Subcutaneous adipose tissue (tissue), 4 donors: ENCODE results near the gene FRMD1. TPM values are rescaled to one million over a fixed set of nuclear protein-coding genes. Genes with fewer than 3 reads are reported as not detected.

Source experiments
- total RNA-seq, 4 donors: library from RNA; depleted of rRNA; stranded (reverse); fragments of >200 nt; gene quantifications; one replicate each; pipeline ENCODE4 v1.1.0, GENCODE V29; 2016
- TF ChIP-seq, protein P1 (sequence below): fragments of 450-650 bp; IDR thresholded peaks from one replicate; pipeline ENCODE4 v1.5.1; 2016; ENCODE audit warnings: low read depth, mild to moderate bottlenecking, control low read depth, antibody characterized with exemption, moderate library complexity

Gene FRMD1
- total RNA-seq, 4 donors from 2014 or later, result 1.4 to 5.5 (median 3.7) TPM

DNA sequence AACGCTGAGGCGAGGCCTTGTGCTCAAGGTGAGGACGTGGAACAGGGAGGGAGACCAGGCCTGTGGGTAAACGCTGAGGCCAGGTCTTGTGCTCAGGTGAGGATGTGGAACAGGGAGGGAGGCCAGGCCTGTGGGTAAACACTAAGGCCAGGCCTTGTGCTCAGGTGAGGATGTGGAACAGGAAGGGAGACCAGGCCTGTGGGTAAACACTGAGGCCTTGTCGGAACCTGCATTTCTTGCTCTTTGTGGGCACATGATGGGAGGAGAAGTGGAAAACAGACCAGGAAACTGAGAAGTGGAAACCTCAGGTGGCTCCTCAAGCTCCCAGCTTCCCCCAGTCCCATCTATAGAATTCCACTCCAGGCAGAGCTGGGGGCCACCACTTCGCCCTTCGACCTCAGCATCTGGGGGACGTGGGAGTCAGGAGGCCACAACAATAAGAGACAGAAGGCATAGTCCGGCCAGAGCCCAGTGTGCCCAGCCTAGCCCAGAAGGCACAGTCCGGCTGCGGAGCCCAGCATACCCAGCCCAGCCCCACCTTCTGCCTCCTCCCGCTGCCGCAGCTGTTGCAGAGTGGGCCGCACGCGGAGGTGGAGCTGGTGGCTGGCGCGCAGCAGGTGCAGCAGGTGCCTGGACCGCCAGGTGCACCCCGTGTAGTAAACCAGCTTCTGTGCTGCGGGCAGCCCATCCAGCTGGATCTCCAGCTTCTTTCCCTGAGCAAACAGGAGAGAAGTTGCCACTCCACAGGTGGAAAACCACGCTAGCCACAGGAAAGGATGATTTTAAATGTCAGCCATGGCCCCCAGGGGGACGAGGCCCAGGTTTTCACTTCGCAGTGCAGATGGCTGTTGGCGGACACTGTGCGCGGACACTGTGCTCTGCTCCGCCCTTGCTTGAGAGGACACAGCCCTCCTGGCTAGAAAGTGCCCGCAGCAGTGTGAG lies 17.5 kb downstream of the FRMD1 start:
- TF ChIP-seq, protein P1, sequence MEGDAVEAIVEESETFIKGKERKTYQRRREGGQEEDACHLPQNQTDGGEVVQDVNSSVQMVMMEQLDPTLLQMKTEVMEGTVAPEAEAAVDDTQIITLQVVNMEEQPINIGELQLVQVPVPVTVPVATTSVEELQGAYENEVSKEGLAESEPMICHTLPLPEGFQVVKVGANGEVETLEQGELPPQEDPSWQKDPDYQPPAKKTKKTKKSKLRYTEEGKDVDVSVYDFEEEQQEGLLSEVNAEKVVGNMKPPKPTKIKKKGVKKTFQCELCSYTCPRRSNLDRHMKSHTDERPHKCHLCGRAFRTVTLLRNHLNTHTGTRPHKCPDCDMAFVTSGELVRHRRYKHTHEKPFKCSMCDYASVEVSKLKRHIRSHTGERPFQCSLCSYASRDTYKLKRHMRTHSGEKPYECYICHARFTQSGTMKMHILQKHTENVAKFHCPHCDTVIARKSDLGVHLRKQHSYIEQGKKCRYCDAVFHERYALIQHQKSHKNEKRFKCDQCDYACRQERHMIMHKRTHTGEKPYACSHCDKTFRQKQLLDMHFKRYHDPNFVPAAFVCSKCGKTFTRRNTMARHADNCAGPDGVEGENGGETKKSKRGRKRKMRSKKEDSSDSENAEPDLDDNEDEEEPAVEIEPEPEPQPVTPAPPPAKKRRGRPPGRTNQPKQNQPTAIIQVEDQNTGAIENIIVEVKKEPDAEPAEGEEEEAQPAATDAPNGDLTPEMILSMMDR, result no peak

DNA sequence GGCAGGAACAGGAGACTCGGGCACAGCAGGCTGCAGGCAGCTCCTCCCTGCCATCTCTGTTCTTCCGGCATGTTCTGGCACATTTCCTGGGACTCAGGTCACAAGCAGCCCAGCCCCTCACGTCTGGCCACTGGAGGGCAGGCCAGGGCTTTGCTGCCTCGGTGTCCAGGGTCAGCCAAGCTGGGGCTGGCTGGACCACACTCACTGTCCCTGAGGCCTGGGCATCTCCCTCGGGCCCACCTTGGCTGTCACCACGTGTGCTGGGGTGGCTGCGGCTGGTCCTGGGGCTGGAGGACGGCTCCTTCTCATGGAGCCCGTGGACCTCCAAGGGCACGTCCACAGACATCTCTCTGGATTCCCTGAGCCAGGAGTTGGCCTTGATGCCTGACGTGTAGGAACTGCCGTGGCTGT lies 18.5 kb downstream of the FRMD1 start:
- TF ChIP-seq, protein P1, result no peak

DNA sequence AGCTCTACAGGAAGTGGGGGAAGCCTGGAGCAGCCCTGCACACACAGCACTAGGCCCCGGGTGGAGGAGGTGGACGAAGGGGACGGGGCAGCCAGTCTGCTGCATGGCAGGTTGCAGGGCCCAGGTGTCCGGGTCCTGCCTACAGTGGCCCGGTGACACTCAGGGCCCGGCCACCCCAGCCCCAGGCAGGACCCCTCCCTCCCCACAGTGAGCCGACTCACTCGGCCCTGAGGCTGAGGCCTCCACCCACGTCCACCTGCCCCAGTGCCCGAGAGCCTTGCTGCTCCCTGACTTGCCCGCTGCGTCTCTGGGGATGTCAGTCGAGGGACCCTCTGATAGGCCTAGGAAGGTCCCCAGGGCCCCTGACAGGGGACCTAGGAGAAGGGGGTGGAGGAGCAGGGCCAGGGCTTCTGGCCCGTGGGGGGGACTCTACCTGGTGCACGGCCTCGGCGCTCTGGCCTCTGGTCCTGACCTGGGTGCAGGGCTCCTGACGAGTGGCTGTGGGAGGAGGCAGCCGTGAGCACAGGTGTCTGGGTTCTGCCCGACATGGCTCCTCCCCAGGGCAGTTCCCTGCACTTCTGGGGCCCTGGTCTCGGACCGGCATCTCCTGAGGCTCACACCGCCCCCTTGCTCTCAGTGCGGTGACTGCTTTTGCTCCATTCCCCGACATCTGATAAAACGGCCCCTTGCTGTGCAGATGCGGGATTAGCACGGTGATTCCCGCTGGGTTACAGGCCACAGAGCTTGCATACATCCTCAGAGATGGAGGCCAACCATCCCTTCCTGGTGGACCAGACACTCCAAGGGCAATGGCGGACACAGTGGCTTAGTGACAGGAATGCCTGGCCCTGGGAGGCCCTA lies 20.1 kb downstream of the FRMD1 start:
- TF ChIP-seq, protein P1, result no peak

DNA sequence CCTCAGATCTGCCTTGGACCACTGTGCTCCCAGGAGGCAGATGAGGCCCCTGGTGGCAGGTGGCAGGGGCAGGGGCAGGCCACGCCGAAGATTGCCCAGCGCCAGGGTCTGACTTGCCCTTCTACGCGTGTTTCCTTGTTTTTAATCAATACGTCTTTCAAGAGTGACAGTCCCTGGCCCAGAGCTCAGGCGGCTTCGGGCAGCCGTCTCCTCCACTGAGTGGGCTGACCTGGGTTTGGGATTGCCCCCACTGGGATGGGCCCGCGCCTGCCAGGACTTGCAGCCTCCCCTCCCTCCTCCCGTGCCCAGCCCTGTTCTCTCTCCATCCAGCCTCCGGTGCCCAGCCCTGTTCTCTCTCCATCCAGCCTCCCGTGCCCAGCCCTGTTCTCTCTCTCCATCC lies 21.2 kb downstream of the FRMD1 start:
- TF ChIP-seq, protein P1, result no peak

DNA sequence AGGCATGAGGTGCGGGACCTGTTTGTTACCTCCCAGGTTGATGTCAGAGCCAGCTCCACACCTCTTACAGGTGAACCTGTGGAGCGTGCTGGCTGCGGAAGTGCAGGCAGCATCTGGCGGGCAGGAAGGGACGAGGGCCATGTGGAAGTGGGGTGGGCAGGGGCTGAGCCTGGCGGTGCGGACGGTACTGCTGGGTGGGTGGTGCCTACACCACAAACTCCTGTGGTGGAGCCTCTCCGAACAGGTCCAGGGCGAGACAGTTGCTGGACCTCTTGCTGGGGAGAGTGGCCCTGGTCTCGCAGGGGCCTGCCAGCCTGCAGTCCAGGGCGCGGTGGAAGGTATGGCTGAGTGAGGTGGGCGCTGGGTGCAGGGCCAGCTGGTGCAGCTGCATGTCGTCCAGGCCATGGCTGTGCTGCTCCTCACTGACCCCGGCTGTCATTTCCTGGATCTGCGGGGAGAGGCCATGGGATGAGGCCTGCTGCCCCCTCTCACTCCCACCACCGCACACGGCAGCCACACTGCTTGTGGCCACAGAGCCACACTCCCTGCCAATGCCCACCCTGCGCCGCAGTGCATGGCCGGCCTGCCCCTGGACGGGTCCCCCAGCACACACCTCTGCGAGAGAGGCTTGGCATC lies 22.0 kb downstream of the FRMD1 start:
- TF ChIP-seq, protein P1, result no peak

DNA sequence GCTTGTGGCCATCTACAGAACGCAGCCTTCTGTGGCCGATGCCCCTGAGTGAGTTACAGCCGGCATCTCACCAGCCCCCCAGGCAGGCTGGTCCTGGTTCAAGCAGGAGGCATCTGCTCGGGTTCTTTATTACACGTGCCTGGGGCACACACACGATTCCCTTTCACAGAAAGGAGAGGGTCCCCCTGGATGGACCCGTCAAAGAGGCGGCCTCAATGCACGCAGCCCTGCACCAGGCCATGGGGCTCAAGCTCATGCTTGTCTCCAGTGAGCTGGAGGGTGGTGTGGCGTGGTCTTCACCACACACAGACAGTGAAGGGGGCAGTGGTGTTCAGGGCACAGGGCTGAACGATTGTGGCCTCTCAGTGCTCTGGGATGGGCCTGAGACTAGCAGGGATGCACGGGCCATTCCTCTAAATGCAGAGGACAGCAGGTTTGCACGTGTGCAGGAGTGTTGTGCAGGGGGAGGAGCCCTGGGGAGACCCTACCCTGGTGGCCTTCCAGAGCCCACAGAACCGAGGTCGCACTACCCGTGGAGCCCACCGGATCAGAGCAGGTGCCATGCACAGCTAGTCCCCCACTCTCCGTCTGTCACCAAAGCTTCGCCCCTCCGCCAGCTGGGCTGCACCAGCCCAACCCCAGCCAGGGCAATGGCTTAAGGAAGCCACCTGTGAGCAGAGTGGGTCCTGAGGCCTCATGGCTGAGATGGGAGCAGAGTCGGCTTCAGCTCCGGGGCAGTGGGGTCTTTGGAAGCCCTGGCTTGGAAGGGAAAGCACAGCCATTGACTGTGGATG lies 23.1 kb downstream of the FRMD1 start:
- TF ChIP-seq, protein P1, result no peak
